ENCODE data around the gene VPS52.

DNA sequence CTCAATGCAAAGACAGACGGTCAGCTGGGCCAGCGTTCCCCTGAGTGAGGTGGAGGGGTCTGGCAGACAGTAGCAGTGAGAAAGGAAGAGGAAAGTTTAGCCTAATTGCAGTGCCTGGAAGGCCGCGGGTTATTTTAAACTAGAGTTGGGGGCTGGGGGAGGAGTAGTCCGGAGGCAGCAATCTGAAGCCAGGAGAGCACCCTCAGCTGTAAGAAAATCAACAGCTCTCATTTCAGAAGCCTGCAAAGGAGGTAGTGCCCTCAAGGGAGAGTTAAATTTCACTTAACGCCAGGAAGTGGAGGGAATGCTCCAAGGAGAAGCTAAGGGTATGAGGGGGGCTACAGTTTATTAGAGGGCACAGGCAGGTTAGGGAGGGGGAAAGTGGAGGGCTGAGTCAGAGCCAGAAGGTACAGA is 36.4 kb downstream of the VPS52 start:
- TF ChIP-seq POLR2AphosphoS5 (IDR thresholded peaks at IDR 0.05; ENCODE audit: low read depth, low read length): no peak
- TF ChIP-seq POLR2A (IDR thresholded peaks at IDR 0.05; ENCODE audit: borderline replicate concordance, extremely low read depth, insufficient read depth, insufficient read length): no peak

All from HCT116 (cell line).